Limb (tissue), 2 donors: ENCODE data around the gene KCTD6.

Experiments used
- DNase-seq, 2 donors: peaks; one replicate each; pipeline ENCODE4 v3.0.0-alpha.2; 2016; ENCODE audit errors: extremely low spot score in 2 of 2

KCTD6 gene

DNA sequence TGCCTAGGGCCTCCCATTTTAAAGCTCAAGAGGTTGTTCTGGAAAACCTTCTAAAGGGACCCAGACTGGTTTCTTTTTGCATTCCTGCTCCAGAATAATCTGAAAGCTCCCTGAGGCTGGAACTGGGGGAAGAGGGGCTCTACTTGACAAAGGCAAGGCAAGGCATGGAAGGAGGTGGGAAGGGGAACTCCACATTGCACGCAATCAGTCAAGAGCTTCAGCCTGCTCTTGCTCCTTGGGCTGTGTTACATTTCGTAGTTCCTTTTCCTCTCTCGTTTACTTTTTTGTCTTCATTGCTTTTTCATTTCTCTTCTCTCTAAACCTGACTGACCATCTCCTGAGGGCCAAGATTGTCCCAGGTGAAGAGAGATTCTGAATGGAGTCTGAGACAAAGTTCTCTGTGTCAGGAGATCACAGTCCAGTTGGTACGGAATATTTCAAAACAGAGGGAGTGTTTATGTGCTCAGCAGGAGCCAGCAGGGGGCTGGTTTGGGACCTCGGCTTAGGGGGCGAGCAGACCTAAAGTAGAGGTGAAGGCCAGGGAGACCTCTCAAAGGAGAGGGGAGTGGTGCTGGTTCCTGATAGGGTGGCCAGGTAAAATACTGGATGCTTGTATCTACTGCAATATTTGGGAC, 6.0 kb upstream of the KCTD6 start:
- no peak for DNase-seq

DNA sequence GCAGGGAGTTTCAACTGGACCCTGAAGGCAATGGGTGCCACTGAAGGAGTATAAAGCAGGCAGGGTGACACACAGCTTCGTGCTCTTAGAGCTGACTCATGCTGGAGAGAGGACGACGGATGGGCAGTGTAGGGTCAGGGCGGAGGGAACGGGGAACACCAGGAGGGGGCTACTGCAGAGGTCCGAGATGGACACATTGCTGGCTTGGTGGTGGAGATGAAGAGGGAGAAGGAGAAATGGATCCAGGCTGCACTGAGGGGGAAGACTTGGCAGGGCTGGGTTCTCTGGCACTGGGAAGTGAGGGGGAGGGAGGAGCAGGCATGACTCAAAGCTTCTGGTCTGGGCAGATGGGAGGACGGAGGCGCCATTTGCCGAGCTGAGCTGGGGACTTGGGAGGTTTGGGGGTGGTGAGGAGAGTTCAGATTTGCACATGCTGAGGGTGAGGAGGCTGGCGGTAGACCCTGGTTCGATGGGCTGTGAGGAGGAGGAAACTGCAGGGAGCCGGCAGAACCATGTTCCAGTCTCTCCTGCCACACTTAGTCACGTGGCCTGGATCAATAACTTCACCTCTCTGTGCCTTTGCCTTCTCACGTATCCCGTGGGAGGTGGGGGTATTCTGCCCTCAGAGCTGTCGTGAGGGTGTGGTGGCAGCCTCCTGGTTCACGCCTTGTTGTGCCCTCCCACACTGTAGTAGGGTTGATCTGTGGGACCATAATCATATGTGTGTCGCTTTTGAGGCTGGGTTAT, 4.6 kb upstream of the KCTD6 start:
- DNase-seq: no peak

DNA sequence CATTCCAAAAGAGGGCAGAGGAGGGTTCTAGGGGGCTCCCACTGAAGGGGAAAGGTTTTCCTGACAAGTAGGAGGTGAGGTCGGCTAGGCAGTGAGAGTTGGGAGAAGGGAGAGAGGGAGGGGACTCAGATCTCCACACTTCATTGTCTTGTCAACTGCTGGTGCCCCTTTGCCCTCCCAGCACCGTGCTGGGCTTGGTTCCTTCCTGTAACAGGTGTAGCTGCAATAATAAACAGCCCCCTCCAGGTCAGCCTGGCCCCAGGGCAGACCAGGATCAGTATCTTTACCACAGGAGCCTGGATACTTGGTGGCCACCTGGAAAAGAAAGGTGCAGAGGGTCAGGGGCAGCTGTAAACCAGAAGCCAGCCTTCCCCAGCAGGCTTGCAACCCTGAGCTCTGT, 2.9 kb upstream of the KCTD6 start:
- DNase-seq: no peak

DNA sequence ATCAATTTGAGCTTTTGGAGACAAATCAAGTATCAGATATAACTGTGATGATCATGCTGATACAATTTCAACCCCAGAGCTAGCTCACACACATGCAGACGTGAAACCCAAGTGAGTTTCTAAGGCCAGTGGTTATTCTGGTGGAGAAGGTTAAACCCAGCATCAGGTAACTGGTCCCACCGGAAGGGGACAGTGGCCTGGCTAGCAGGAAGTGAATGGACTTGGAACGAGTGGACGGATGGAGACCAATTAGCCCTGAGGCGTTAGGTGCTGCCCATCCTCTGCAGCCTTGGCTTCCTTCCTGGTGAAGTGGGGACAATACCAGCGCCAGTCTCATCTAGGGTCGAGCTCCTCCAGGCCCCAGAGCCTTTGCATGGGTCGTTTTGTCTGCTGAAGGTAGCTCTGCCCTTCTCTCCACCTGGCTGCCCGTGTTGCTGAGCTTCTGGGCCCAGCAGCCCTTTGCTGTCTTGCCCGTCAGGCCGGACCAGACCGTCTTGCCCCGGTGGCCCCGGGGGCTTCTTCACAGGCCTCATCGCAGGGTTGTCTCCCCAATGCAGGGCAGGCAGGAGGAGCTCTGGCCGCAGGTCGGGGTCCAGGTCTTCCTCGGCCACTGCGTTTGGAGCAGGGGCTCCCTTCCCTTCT, 915 bp upstream of the KCTD6 start:
- peak in 1 of 2 donors; percentile 48 for DNase-seq

DNA sequence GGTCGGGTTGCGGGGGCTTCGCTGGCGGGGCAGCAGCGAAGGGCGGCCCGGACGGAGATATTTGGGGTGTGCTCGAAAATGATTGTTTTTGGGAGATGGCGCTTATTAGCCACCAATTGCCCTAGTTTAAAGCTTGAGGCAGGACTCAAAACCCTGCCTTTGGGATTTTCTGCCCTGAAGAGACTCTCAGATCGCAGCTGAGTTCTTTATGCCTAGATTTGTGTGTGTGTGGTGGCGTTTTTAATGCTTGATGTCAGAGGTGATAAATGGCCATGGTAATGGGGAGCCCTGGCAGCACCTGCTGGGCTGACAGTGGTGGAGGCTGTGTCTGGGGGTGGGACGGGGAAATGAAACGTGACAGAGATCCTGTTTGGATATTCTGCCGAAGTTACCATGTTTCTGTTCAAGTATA, 604 bp downstream of the KCTD6 start:
- no peak for DNase-seq

DNA sequence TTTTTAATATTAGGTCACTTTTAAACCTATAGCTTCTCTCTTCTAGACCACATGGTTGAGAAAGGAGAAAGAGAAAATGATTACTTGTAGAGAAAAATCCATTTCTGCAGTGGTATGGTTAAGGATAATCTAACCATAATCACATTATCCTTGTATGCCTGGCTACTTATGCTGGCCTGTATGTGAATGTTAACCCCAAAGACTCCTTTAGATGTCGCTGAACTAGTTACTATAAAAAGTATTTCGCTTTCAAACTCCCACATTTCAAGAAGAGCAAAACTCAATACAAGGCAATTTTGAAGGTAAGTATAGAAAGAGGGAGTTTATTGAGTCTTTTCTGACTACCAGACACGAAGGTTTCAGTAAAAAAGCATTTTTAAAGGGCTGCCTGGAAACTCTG, 2.2 kb downstream of the KCTD6 start:
- no peak for DNase-seq

DNA sequence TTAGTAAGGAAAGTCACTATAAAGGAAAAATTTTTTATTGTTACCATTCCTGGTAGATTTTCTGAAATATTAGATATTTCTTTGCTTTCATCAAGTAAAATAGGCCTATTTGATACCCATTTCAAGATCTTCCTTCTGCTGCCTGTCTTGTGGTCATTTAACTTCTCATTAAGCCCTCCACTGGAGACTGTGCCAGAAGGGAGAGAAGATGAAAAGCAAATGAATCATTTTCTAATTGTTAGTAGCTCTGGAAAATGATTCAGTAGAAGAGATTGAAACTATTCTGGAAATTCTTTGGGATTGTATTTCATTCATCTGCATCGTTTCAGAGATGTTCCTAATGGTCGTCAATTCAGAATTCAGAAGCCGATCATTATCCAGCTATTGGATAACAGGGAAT, 3.2 kb downstream of the KCTD6 start:
- no peak for DNase-seq

DNA sequence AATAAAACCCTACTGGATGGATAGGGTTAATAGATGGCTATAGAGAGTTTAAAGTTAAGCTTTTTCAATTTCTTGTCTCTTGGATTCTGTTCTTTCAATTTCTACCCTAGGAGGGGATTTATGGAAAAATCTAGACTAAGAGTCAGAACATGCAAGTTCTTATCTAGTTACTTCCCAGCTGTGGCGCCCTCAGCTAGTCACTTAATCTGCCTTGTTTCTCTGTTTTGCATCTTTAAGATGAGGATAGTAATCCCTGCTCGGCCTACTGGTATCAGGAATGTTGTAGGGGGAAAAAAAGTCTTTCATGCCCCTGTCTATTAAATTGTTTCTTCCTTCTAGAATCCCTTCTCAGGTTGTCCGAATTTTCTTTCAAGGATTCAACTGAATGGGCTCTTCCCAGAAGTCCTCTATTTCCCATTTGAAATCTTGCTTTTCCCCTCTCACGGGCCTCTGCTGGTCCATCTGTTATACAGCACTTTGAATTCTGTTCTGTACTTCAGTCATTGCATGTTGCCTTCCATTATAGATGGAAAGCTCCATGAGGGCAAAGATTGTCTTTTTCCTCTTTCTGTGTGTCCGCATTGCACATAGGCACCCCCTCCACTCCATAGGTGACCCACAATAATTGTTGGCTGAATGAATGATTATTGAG, 4.4 kb downstream of the KCTD6 start:
- DNase-seq: no peak

DNA sequence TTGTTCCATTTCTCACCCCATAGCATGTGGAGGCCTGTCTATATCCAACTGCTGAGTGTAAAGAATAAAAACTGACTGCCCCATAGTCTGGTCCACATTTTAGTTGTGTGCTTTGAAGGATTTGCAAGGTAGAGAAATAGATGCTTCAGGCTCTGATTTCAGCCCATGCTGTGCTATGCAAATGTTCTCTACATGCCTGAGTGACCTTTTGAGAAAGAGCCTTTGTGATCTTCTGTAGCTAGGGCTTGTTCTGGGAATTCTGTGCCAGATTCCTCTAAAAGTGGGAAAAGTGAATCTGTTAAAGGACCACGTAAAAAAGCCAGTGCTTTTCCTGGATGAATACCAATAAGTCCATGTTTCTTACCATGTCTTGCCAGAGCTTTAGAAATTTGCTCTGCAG, 5.2 kb downstream of the KCTD6 start:
- no peak for DNase-seq

DNA sequence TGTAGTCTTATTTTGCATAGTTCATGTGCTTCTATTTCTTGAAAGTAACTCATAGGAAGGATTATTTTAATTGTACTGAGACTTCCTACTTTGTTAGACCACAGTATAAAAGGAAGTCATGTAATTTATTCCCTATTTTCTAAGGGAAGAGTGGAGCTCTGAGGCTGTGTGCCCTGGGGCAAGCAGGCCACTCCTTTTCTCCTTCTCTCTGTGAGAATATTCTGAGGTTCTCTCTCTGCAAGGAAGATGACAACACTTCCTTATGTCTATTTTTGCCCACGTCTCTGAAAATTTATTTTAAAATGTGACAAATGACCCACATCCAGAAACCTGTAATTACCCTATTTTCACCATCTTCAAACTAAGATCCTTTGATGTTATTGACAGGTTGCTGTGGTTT, 11.0 kb downstream of the KCTD6 start:
- DNase-seq: no peak

DNA sequence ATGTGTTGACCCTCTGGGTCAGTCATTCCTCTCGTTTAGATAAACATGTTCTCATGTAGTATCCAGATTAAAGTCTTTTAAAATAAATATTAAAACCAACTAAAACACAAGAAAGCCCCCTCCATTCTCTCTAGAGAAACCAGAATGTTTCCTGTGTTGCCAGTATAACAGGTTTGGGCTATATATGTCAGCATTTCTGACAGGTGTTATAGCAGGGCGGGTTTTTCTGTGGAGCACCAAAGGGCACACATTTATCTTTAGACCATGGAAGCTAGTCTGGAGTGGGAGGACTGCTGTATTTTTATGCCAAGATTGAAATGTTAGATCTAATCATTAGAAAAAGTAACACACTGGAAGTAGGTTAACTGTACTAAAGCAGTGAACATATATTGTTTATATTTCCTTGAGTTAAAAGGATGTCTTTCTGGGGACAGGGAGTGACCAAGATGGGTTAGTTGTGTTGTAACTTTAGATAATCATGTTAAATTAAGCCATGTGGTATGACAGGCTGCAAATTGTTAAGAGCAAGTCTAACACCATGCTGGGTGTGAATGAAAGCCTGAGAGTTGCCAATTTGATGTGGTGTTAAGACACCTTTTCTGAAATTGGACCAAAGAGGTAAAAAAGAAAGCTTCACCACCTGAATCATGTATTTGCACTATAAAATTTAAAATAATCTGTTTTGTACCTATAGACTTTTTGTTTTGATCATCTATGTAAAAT, 15.6 kb downstream of the KCTD6 start:
- DNase-seq: no peak

DNA sequence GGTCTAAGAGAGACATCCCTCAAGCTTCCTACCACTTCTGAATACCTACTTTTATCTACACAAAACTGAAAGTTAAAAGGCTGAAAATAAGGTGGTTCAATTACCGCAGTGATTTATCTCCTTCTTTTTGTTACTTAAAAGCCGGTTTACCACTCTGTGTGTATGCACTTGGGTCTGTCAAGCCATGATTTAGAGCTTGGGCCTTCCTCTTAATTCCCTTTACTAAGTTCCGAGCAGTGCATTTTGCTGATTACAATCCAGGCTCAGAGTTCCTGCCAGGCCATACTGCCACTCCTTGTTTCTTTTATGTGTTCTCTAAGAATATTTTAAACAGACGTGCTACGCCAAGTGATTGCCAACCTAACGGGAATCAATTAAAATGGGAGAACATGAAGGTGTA, 16.5 kb downstream of the KCTD6 start:
- DNase-seq: no peak

DNA sequence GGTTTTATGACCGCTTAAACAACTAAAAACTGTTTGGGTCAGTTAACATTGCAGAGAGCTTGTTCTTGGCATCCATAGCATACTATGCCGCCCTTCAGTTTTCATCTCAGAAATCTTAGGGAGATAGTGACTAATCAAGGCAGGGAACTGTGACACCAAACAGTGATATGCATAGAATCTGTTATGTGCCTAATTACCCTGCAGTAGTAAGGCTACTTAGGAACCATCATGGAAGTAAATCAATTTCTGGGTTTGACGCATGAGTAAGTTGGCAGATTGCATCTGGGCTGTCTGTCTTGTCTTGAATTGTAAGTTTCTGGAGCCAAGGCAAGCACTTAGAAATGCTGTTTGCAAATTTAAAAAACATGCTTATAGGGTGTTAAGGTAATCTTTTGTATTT, 22.5 kb downstream of the KCTD6 start:
- DNase-seq: no peak

DNA sequence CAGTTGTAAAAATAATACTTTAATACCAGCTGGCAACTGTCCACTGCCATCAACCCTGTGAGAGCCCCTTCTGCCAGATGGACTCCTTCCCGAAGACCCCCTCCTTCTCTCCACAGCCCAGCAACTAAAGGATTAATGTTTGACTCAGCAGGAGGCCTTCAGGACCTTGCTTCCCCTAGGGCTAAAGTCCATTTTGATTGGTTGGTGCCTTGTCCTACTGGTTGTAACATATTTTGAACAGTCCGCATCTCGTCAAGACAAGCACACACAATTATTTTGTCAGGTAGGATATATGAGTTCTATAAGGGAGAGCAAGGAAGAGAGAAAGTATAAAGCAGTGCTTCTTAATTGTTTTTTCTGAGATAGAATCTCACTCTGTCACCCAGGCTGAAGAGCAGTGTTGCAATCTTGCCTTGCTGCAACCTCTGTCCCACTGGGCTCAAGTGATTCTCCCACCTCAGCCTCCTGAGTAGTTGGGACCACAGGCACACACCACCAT, 26.4 kb downstream of the KCTD6 start:
- DNase-seq: no peak

DNA sequence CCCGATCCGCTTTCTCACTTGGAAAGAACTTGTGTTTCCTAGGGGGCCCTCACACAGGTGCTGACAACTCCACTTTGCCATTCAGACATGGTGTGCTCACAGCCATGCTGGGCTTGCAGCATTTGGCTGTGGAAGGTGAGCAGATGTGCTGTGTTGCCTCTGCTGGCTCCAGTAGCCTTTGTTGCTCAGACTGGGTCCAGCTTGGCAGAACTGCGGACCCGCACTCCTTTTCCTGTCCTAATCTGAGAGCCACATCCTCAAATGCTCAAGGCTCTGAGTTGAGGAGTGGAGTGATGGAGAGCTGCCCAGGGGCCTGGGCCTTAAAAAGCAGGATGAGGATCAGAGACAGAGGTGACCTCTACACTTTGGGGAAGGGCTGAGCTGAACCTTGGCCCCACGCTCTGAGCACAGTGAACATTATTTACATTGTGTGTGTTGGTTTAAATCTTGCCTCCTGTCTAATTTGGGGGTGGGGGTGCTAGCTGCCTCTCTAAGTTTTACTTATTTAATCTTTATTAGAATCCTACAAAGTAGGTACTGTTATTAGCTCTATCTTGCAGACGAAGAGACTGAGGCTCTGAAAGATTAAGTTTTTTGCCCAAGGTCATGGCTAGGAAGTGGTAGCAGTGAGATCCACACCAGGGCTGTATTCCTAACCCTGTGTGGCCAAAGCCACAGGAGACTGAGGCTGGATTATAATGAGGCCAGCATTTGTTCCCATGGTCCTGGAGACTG, 27.9 kb downstream of the KCTD6 start:
- no peak for DNase-seq

DNA sequence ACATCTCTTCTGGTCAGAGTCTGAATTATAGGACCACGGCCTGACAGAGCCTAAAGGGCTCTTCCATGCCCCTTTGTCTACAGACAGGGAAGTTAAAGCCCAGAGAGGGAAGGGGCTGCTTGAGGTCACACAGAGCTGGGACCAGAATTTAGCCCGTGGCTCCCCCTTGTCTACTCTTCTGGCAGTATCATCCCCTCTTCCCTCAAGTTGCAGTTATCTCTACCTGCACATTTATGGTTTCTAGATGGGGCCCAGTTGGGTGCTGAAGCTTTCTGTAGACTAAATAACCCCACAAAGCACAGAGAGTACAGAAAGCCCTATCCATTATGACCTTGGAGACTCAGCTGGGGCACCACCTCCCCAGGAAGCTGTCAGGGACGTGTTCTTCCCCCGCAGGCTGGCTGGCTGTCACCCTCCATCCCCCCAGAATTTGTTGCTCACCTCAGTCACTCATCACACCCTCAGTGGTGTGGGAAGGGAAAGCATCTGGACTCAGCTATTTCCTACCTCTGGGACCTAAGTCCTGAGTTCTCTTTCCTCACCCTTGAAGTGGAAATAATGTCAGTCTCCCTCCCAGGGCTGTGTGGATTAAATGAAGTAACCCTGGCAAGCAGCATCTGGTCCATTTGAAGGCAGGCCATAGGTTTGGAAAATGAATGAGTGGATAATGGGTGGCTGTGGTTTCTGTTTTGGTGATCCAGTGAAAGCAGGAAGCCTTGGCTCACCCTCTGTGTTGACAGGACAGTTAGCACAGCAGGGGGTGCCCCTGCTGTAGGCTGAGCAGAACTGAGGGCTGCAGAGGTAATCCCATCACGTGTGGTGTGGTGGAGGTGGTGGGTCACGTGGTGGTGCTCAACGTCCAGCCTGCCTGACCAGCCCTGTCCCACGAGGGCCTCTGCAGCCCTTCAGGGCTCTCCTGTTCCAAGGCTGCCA, 28.8 kb downstream of the KCTD6 start:
- no peak for DNase-seq

DNA sequence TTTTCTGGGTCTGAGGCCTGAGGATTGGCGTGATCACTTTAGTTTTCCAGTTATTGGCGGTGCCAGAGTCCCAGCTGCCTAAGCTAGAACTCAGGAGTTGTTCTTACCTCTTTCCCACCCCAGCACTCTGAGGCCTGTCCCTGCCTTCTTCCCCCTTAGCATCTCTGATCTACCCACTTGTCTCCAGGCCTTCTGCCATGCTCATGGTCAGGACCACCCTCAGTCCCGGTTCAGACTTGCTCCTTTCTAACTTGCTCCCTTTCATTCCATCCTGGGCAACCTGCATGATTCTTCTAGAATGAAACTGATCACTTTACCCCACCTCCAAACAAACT, 29.4 kb downstream of the KCTD6 start:
- no peak for DNase-seq

DNA sequence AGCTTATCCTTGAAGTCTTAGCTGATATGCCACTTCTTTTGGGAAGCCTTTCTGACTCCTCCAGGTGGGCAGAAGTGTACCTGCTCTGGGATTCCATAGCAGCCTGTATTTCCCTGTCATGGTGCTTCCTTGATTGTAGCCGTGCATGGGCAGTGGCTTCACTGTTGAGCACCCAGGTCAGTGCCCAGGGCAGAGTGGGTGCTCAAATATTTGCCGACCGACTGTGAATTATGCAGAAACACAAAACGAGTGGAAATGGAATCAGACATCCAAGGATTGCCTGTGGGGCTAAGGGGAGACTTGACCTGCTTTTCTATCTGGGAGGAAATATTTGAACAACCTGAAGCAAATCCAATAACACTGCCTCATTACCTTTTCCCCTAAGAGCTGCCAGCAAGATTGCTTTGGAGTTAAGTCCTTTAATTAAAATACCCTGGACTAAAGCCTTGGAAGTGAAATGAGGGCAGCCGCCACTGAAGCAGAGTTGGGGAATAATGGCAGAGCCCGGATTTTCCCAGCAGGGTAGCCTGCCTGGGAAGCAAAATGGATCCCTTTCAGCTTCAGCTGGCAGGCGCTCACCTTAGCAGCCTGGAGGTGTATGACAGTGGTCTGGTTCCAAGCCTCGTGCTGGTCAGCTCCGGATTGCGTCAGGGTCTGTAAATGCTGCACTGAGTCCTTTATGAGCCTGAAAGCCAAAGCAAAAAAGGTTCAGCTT, 30.2 kb downstream of the KCTD6 start:
- DNase-seq: no peak

DNA sequence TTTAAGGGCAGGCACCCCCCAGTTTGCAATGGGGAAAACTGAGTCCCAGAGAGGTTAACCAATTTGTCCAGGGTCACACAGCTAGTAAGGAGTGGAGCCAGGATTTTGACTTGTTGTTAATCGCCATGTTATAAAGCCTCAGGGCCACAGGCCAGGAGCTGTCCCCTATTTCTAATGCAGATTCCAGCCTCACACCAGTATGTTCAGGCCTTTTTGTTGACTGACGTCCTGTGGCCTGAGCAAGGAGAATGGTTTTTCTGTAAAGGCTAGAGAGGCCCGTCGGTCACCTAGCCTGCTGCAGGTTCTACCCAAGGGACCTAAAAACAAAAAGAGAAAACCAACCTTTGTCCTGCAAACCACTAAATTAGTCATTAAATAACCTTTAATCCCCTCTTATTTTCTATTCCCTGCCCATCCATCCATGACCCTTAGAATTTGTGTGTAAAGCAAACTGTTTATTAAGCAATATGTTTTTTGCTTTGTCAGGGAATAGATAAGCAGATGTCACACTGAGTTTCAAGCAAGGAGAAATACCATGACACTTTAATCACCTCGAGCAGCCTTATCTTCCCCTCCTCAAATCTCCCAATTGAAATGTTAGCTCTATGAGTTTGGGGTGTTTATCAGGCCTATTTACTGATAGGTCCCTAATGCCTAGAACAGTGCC, 31.0 kb downstream of the KCTD6 start:
- no peak for DNase-seq
